Erythroblast (primary cell): Measurements from ENCODE around the gene P2RY8.
"Not testable (repeated sequence)": the region's sequence is repeated elsewhere in the genome, so short reads cannot be mapped to it uniquely, and the experiment has no call there.

Source experiments
- DNase-seq, 2 experiments: peaks; one replicate each; lab custom pipeline; 2025; lab: John Stamatoyannopoulos, UW
- GATA1 ChIP-seq: IDR thresholded peaks from 2 replicates; pipeline ENCODE4 v1.6.1; 2011; ENCODE audit warnings: low read depth, mild to moderate bottlenecking, control low read depth, low read length, moderate library complexity
- POLR2A ChIP-seq: IDR thresholded peaks from 2 replicates; pipeline ENCODE4 v1.6.1; 2011; ENCODE audit warnings: mild to moderate bottlenecking, low read length

The P2RY8 gene

DNA sequence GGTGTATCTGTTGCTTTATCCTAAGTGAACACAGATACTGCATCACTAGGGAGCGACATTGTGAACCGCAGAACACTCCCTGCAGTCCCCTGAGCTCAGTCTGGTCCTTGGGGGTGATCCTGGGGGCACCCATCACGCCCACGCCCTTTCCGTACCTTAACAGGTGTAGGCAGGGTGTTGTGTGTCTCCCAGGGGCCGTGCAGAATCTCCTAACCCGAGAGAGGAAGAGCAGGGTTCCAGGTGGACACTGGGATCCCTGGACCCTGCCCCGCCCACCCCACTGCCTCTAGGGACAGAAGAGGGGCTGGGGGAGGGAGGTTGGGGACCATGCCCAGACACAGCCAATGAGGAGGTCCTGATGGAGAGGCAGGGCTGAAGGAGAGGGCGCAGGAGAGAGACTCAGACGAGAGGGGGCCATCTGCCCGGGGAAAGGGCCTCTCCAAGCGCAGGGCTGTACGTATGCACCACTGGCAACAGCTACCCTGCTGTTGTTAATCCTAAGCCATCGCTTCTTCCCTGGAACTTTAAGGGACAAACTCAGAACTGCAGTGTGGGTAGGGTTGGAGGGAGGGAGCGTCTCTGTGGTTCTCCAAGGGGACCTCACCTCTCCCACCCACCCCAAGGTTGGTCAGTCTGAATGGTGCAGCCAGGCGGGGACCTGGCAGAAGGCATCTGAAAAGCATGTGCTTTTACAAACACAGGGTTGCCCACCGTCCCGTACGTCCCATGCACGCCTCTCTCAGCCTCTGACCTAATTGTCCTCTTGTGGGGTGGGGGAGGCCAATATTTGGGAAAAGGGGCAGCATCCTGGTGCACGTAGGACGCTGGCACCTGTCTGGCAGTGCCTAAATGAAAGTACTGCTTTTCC lies 2.5 kb downstream of the P2RY8 start:
- DNase-seq: no peak
- TF ChIP-seq POLR2A: peak; percentile 40
- no peak for TF ChIP-seq GATA1

- no peak for DNase-seq
- TF ChIP-seq GATA1 (no peak), POLR2A (no peak)
Measured at GRCh38 chrX:1533058-1533457, 3.9 kb downstream of the P2RY8 start.

GRCh38 chrX:1531096-1531890 lies 5.7 kb downstream of the P2RY8 start:
- DNase-seq: peak in 1 of 2 experiments; percentile 20
- no peak for TF ChIP-seq POLR2A
- TF ChIP-seq GATA1: no peak

GRCh38 chrX:1529756-1530155 lies 7.2 kb downstream of the P2RY8 start:
- no peak for DNase-seq
- TF ChIP-seq GATA1: no peak
- TF ChIP-seq POLR2A: no peak

DNA sequence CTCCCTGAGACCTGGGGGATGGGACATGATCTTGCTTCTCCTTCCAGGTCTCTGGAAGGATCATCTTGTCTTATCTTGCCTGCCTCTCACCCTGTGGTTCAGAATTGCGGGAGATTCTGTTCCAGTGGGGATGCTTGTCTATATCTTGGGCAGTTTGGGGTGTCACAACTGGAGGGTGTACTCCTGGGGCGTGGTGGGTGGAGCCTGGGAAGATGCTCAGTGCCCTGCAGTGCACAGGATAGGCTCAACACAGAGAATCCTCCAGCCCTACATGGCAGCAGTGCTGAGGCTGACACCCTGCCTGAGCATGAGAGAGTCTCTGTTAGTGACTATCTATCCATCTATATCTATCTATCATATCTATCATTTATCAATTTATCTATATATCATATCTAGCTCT lies 7.7 kb downstream of the P2RY8 start:
- no peak for DNase-seq
- TF ChIP-seq POLR2A: no peak
- no peak for TF ChIP-seq GATA1

GRCh38 chrX:1528884-1529203 lies 8.1 kb downstream of the P2RY8 start:
- DNase-seq: no peak
- TF ChIP-seq POLR2A: no peak
- no peak for TF ChIP-seq GATA1

DNA sequence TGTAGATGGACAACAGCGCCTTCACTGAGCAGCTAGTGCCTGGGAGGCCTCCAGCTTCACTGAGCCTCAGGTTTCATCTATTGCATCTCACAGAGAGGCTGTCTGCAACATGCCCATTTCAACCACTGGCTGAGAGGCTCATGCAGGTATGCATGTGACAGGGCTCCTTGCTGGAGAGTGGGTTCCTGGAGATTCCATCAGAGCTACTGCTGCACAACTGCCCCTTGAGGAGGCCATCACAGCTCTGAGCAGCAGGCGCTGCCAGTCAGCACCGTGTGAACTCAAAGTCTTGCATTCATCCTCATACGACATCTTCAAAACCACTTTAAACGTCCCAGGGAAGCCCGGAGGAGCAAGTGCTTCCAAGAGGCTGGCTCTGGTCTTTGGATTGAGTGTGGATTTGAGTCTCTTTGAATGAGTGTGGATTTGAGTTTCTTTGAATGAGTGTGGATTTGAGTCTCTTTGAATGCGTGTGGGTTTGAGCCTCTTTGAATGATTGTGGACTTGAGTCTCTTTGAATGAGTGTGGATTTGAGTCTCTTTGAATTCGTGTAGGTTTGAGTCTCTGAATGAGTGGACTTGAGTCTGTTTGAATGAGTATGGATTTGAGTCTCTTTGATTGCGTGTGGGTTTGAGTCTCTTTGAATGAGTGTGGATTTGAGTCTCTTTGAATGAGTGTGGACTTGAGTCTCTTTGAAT lies 8.7 kb downstream of the P2RY8 start:
- TF ChIP-seq GATA1 (no peak), POLR2A (no peak)
- no peak for DNase-seq

DNA sequence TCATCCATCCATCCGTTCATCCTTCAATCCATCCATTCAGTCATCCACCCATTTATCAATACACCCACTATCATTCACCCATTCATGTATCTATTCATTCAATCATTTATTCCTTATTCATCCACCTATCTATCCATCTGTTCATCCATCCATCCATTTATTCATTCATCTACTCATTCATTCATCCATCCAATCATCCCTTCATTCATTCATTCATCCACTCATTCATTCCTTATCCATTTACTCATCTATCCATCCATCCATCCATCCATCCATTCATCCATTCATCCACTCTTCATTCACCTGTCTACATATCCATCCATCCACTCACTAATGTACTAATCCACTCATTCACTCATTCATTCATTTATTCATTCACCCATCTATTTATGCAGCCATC lies 9.5 kb downstream of the P2RY8 start:
- no peak for DNase-seq
- TF ChIP-seq POLR2A (no peak), GATA1 (no peak)

- no peak for DNase-seq
- no peak for TF ChIP-seq GATA1
Measured at GRCh38 chrX:1526565-1526964, 10.4 kb downstream of the P2RY8 start.

- no peak for DNase-seq
- TF ChIP-seq POLR2A: no peak
- TF ChIP-seq GATA1: no peak
Measured at GRCh38 chrX:1525583-1526355, 11.2 kb downstream of the P2RY8 start.

DNA sequence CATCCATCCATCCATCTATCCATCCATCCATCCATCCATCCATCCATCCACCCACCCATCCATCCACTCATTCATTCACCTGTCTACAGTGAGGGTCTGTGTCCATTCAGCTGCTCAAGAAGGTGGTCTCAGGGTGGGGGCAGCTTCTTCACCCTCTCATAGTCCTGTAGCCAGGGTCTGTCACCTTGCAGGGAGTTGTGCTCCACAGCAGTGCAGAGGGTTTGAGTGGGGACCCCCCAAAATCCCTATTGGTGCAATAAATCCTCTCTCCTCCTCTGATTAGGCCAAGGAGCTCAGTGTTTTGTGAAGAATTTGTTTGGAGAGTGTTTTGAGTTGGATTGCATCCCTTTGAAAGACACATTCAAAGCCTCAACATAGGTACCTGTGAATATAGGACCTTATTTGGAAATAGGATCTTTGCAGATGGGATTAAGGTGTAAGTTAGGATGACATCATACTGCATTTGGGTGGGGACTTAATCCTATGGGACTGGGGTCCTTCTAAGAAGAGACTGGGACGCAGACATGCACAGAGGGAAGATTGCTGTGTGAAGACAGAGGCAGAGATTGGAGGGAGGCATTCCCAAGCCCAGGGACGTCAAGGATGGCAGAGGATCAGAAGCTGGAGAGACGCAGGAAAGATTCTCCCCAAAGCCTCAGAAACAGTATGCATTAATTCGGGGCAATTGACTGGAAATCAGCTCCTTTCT lies 12.0 kb downstream of the P2RY8 start:
- TF ChIP-seq GATA1: no peak
- DNase-seq: no peak

- not testable (repeated sequence) for DNase-seq
Measured at GRCh38 chrX:1522905-1523304, 14.1 kb downstream of the P2RY8 start.

DNA sequence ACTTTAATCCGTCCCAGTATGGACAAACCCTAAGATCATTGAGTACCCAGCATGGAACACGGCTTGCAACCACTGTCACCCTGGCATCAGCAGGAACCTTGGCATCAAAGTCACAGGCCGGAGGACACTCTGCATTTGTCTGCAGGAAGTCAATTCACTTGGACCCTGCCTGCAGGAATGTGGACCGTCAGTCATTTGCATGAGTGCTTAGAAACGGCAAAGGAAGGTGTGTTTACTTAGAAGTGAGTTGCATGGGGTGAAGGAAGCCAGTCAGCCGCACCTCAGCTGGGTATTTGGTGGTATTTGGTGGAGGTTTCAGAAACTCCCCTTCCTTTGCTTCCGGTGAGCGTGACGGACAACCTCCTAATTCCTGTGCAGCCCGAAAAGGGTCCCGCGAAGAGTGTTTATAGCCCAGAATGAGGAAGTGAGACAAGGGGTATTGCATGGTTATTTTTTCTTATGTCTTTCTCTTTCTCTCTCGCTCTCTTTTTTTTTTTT lies 15.5 kb downstream of the P2RY8 start:
- no peak for TF ChIP-seq POLR2A
- TF ChIP-seq GATA1: no peak
- no peak for DNase-seq
